ENCODE data around the gene ANG. TPM values are rescaled to one million over a fixed set of nuclear protein-coding genes. Genes with fewer than 3 reads are reported as not detected.

The ANG gene
- total RNA-seq, 1 experiment from 2014 or later: 24.7 TPM

DNA sequence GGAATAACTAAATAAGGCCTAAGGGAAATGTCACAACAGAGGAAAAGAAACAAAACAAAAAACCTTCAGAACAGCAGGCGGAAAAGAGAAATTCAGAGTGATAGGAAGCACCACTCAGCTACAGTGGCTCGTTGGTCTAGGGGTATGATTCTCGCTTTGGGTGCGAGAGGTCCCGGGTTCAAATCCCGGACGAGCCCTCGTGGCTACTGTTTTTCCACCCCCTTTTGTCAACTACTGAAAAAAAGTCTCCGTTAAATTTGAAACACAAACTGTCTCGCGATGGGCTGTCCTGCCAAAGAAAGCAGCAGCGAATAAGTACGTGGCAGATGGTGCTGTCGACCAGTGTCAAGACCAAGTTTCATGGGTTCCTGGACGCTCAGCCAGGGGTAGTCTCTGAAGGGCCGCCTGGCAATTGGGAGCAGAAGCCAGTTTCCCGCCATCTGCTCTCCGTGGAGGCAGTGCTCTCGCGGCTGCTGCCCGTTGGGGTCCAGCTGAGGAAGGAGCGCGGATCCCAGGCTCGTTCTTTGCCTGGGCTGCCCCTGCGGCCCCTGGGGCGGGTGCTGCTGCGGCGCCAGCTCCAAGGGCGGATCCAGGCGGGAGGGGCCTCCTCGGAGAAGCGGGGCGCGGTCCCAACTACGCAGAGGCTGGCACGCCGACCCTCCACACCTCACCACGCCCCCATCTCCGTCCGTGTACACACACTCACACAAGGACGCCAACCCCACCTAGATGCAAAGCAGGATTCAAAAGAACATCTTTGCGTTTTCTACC is 4.5 kb upstream of the ANG start, which contains the start of gene RNASE4:
Gene RNASE4, plus strand, starts transcription at position 670 of the 771 bp plus-strand sequence. CDS start 14,812 bp downstream, outside the sequence.
- H3K9me3 Mint-ChIP-seq (ENCODE audit: unreplicated experiment): no peaks in the 10 kb centered on the region
- BruUV-seq (replicated peaks): no TSS peak
- Histone ChIP-seq H3K9me3 (no peaks in the 10 kb centered on the region), H3K4me1 (peaks cover 28% of the 10 kb centered on the region), H3K4me3 (ENCODE audit: low read depth, low read length) (peak within 1 kb of the TSS; percentile 61), H3K27me3 (replicated peaks; ENCODE audit: control insufficient read depth, insufficient read depth, low read length) (no peaks in the 10 kb centered on the region), H3K36me3 (ENCODE audit: control insufficient read depth, insufficient read depth, low read length) (no peaks in the 10 kb centered on the region)
- peak; percentile 82 to 84 for DNase-seq
- TF ChIP-seq, protein P1, sequence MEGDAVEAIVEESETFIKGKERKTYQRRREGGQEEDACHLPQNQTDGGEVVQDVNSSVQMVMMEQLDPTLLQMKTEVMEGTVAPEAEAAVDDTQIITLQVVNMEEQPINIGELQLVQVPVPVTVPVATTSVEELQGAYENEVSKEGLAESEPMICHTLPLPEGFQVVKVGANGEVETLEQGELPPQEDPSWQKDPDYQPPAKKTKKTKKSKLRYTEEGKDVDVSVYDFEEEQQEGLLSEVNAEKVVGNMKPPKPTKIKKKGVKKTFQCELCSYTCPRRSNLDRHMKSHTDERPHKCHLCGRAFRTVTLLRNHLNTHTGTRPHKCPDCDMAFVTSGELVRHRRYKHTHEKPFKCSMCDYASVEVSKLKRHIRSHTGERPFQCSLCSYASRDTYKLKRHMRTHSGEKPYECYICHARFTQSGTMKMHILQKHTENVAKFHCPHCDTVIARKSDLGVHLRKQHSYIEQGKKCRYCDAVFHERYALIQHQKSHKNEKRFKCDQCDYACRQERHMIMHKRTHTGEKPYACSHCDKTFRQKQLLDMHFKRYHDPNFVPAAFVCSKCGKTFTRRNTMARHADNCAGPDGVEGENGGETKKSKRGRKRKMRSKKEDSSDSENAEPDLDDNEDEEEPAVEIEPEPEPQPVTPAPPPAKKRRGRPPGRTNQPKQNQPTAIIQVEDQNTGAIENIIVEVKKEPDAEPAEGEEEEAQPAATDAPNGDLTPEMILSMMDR (IDR thresholded peaks at IDR 0.05; ENCODE audit: insufficient read depth in 1 of 2, low read depth in 1 of 2, low read length in 1 of 2, severe bottlenecking in 1 of 2, unreplicated experiment in 1 of 2): no peak
- peaks cover under 1% of the 10 kb centered on the region for H3K36me3 Mint-ChIP-seq (ENCODE audit: insufficient read depth, unreplicated experiment)
- POLR2A ChIA-PET: interaction anchor here (0.6 to 1.7 kb wide), 3 partner anchors 69 to 341 kb away, joined by 3 to 9 read pairs (median 5); partner anchors contain the start of genes PARP2 and PIP4P1
- H3K4me3 Mint-ChIP-seq (ENCODE audit: unreplicated experiment): no peak within 1 kb of the TSS
- intact Hi-C loops (cut with micrococcal nuclease; ENCODE audit: unreplicated experiment): loop anchor here (1.0 to 5.0 kb wide), 4 partner anchors 137 to 341 kb away; partner anchors contain the start of genes PARP2 and PIP4P1
- H3K27me3 Mint-ChIP-seq (ENCODE audit: insufficient read depth, unreplicated experiment): no peaks in the 10 kb centered on the region
- CTCF ChIA-PET: interaction anchor here (0.9 to 1.7 kb wide), 3 partner anchors 27 to 71 kb away, joined by 3 to 13 read pairs (median 4); no protein-coding TSS in a partner anchor
- peaks cover 22% of the 10 kb centered on the region for H3K4me1 Mint-ChIP-seq (ENCODE audit: low read depth, unreplicated experiment)
- H3K27ac Mint-ChIP-seq (ENCODE audit: unreplicated experiment): no peak within 1 kb of the TSS

DNA sequence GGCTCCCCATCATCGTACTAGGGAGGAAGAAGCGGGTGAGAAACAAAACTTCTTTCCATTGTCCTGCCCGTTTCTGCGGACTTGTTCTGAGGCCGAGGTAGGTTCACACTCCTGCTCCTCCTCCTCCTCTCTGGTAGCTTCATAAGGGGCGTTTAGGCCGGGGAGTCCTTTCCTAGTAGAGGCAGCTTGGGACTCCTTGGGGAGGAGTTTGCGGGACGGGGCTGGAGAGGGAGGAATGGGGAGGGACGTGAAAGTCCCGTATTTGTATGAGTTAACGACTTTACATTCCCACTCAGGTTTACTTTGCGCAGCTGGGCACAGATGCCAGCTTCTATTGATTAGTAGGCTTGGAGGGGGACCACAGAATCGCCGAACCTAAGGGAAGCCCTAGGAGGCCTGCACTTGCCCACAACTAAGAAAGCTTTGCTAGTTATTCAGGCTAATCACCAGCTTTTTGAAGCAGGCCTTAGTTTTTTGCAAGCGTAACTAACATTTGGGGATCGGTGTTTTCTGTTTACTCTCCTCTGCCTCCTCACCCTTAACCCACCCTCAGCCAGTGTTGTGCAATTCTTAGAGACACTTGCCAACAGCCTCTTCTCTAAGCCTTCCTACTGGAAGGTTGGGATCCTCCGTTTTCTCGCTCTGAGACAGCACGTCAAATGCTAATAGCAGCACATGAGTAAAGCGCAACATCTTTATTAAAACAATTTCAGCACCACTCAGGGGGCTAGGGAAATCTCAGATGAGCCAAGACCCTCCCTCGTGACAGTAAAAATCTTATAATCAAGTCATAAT is 3.7 kb upstream of the ANG start:
- H3K9me3 ChIP-seq: no peaks in the 10 kb centered on the region
- Mint-ChIP-seq H3K36me3 (ENCODE audit: insufficient read depth, unreplicated experiment) (peaks cover 6% of the 10 kb centered on the region), H3K27me3 (ENCODE audit: insufficient read depth, unreplicated experiment) (no peaks in the 10 kb centered on the region), H3K4me1 (ENCODE audit: low read depth, unreplicated experiment) (peaks cover 22% of the 10 kb centered on the region), H3K27ac (ENCODE audit: unreplicated experiment) (no peak overlapping the region), H3K4me3 (ENCODE audit: unreplicated experiment) (no peak overlapping the region), H3K9me3 (ENCODE audit: unreplicated experiment) (no peaks in the 10 kb centered on the region)
- H3K4me1 ChIP-seq: peaks cover 28% of the 10 kb centered on the region
- ChIA-PET POLR2A (interaction anchor here (0.6 kb wide), 1 partner anchor 70 kb away, joined by 3 read pairs; no protein-coding TSS in a partner anchor), CTCF (interaction anchor here (0.9 to 1.7 kb wide), 4 partner anchors 28 to 171 kb away, joined by 3 to 13 read pairs (median 4); no protein-coding TSS in a partner anchor)
- H3K4me3 ChIP-seq (ENCODE audit: low read depth, low read length): peak overlapping the region; percentile 61
- no peaks in the 10 kb centered on the region; the same call in 1 of the 2 replicates for H3K36me3 ChIP-seq (ENCODE audit: control insufficient read depth, insufficient read depth, low read length)
- peak in 1 of 2 experiments; percentile 52 for DNase-seq
- H3K27me3 ChIP-seq (replicated peaks; ENCODE audit: control insufficient read depth, insufficient read depth, low read length): no peaks in the 10 kb centered on the region
- TF ChIP-seq, protein P1 (IDR thresholded peaks at IDR 0.05; ENCODE audit: insufficient read depth in 1 of 2, low read depth in 1 of 2, low read length in 1 of 2, severe bottlenecking in 1 of 2, unreplicated experiment in 1 of 2): no peak
- intact Hi-C loops (cut with micrococcal nuclease; ENCODE audit: unreplicated experiment): loop anchor here (5.0 kb wide), 2 partner anchors 138 to 268 kb away; no protein-coding TSS in a partner anchor
- TSS peak; percentile 36 for BruUV-seq (replicated peaks)
